ENCODE measurements around the gene IER5L.
"Not testable (repeated sequence)": the region's sequence is repeated elsewhere in the genome, so short reads cannot be mapped to it uniquely, and the experiment has no call there.

Gene IER5L

DNA sequence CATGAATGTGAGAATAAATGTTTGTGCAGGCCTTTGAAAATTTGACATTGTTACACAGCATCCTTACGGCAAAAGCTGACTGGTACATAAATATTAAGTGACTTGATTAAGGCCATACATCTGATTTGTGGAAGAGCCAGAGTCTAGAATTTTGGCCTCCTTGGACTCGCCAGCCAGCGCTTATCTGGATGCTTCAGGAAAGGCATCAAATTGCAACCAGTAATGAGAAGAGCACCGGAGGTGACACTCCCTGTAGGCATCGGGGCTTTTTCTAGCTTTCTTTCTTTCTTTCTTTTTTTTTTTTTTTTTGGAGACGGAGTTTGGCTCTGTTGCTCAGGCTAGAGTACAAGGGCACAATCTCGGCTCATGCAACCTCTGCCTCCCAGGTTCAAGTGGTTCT, 13.2 kb upstream of the IER5L start:
- peaks cover 14% of the 10 kb centered on the region for H3K9me3 Mint-ChIP-seq

DNA sequence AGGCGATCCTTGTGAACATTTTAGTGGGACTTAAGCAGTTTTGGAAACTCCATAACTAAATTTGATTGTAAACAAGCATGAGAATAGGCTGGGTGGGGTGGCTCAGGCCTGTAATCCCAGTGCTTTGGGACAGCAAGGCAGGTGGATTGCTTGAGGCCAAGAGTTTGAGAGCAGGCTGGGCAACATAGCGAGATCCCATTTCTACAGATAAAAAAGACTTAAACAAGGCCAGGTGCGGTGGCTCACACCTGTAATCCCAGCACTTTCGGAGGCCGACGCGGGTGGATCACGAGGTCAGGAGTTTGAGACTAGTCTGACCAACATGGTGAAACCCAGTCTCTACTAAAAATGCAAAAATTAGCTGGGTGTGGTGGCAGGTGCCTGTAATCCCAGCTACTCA, 11.9 kb upstream of the IER5L start:
- Mint-ChIP-seq H3K4me1 (peaks cover 12% of the 10 kb centered on the region), H3K9me3 (peaks cover 14% of the 10 kb centered on the region)
- H3K4me3 Mint-ChIP-seq; H3K27me3 Mint-ChIP-seq (ENCODE audit: low read depth); H3K27ac Mint-ChIP-seq; H3K36me3 Mint-ChIP-seq (ENCODE audit: low read depth): not testable (repeated sequence)

More for the DNA sequence above, 13.2 kb upstream of the IER5L start:
- Mint-ChIP-seq H3K27ac (no peak overlapping the region), H3K27me3 (ENCODE audit: low read depth) (peaks cover 4% of the 10 kb centered on the region), H3K4me3 (no peak overlapping the region), H3K36me3 (ENCODE audit: low read depth) (no peaks in the 10 kb centered on the region), H3K4me1 (no peaks in the 10 kb centered on the region)
- TF ChIP-seq, protein P1, sequence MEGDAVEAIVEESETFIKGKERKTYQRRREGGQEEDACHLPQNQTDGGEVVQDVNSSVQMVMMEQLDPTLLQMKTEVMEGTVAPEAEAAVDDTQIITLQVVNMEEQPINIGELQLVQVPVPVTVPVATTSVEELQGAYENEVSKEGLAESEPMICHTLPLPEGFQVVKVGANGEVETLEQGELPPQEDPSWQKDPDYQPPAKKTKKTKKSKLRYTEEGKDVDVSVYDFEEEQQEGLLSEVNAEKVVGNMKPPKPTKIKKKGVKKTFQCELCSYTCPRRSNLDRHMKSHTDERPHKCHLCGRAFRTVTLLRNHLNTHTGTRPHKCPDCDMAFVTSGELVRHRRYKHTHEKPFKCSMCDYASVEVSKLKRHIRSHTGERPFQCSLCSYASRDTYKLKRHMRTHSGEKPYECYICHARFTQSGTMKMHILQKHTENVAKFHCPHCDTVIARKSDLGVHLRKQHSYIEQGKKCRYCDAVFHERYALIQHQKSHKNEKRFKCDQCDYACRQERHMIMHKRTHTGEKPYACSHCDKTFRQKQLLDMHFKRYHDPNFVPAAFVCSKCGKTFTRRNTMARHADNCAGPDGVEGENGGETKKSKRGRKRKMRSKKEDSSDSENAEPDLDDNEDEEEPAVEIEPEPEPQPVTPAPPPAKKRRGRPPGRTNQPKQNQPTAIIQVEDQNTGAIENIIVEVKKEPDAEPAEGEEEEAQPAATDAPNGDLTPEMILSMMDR (IDR thresholded peaks at IDR 0.05; ENCODE audit: unreplicated experiment in 3 of 3), result no peak

DNA sequence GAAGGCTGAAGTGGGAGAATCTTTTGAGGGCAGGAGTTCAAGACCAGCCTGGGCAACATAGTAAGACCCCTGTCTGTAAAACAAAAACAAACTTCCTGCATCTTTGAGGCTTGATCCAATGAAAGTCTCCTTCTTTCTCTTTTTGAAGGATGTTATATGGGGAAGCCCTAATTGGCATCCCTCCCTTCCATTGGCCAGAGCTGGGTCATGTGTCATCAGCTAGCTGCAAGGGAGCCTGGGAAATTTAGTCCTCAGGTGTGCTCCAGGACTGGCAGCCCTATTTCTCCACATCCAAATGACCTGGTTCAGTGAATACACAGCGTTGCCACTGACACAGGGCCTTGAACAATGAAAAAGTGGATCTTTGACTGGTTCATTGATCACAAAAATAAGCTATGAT, 9.0 kb upstream of the IER5L start:
- Mint-ChIP-seq H3K4me3 (no peak overlapping the region), H3K27me3 (ENCODE audit: low read depth) (peaks cover 3% of the 10 kb centered on the region)

DNA sequence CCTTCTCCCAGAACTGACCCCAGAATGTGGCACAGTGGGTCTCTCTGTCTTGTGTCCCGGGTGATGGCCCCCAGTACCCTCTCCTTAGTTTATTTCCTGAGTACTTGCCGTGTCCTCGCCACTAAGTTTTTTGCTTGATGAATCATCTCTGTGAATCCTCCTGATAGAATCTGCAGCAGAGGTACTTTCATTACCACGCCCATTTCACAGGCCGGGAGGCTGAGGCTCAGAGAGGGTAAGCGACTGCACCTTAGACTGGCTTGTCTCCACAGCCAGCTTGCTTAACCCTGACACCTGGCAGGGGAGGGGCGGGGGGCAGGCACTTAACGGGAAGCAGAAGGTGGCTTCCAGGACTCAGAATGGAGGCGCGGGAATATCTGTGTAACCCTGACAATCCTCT, 7.9 kb upstream of the IER5L start:
- no peaks in the 10 kb centered on the region for H3K36me3 Mint-ChIP-seq (ENCODE audit: low read depth)
- no peak overlapping the region for H3K4me3 Mint-ChIP-seq
- no peaks in the 10 kb centered on the region for H3K9me3 Mint-ChIP-seq
- TF ChIP-seq, protein P1 (IDR thresholded peaks at IDR 0.05; ENCODE audit: unreplicated experiment in 3 of 3), result no peak
- H3K4me1 Mint-ChIP-seq, result peaks cover 47% of the 10 kb centered on the region
- H3K27me3 Mint-ChIP-seq (ENCODE audit: low read depth), result peaks cover 11% of the 10 kb centered on the region
- peak overlapping the region; percentile 91 to 94 (median 92) for H3K27ac Mint-ChIP-seq

More for the DNA sequence above, 9.0 kb upstream of the IER5L start:
- H3K4me1 Mint-ChIP-seq, result peaks cover 36% of the 10 kb centered on the region
- no peaks in the 10 kb centered on the region for H3K36me3 Mint-ChIP-seq (ENCODE audit: low read depth)
- TF ChIP-seq, protein P1 (IDR thresholded peaks at IDR 0.05; ENCODE audit: unreplicated experiment in 3 of 3), result no peak
- H3K9me3 Mint-ChIP-seq, result peaks cover 5% of the 10 kb centered on the region
- no peak overlapping the region for H3K27ac Mint-ChIP-seq

DNA sequence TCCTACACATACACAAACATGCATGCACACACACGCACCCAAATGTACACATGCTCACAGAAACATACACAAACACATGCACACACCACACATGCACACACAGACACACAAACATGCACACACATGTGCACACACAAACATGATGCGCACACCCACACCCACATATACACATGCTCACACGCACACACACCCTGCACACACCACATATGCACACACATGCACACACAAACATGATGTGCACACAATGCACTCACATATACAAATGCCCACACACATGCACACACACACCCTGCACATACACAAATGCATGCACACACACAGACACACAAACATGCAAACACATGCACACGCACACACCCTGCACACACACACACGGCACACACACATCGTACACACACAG, 7.3 kb upstream of the IER5L start:
- TF ChIP-seq, protein P1 (IDR thresholded peaks at IDR 0.05; ENCODE audit: unreplicated experiment in 3 of 3), result no peak
- H3K4me1 Mint-ChIP-seq, result peaks cover 53% of the 10 kb centered on the region
- peak overlapping the region; percentile 91 to 94 (median 92) for H3K27ac Mint-ChIP-seq
- H3K36me3 Mint-ChIP-seq (ENCODE audit: low read depth), result no peaks in the 10 kb centered on the region
- H3K27me3 Mint-ChIP-seq (ENCODE audit: low read depth), result peaks cover 15% of the 10 kb centered on the region
- H3K4me3 Mint-ChIP-seq, result no peak overlapping the region
- H3K9me3 Mint-ChIP-seq, result no peaks in the 10 kb centered on the region

DNA sequence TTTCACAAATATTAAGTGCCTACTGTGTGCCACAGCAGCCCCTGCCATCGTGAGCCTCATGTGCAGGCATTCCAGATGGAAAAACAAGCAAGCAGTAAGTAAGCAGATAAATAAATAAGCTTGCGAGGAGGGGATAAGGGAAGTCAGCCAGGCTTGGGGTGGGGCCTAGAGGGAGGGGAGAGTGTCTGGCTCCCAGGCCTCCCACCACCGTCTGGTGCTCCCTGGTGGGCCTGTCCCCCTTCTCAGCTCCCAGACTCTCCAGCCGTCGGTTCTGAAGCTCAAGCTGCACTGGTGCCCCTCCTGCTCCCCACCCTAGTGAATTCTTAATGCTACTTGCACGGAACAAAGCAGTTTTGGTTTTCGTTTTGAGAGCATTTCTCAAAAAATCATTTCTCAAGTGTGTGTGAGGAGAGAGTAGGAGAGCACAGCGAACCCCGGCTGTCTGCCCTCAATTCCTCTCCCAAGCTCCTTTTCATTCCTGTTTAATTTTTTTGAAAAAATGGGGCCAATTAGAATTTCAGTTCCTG, 6.6 kb upstream of the IER5L start:
- peaks cover 15% of the 10 kb centered on the region for H3K27me3 Mint-ChIP-seq (ENCODE audit: low read depth)
- TF ChIP-seq, protein P1 (IDR thresholded peaks at IDR 0.05; ENCODE audit: unreplicated experiment in 3 of 3), result no peak
- H3K4me3 Mint-ChIP-seq, result peak overlapping the region in 2 of 3 experiments; percentile 27 to 60
- no peaks in the 10 kb centered on the region for H3K36me3 Mint-ChIP-seq (ENCODE audit: low read depth)
- no peaks in the 10 kb centered on the region for H3K9me3 Mint-ChIP-seq
- H3K27ac Mint-ChIP-seq, result peak overlapping the region; percentile 91 to 94 (median 92)
- peaks cover 53% of the 10 kb centered on the region for H3K4me1 Mint-ChIP-seq
